Measurements from ENCODE around the gene DUSP11. TPM values are rescaled to one million over a fixed set of nuclear protein-coding genes. Genes with fewer than 3 reads are reported as not detected.

DUSP11 gene
- 40.6 TPM for total RNA-seq

GRCh38 chr2:73779467-73780236 is at the start of gene DUSP11:
Gene DUSP11, minus strand, starts transcription at chr2:73780103. Its CDS starts 129 bp downstream, at chr2:73779974.

GRCh38 chr2:73828818-73829570 is 49.1 kb upstream of the DUSP11 start, which contains the start of gene STAMBP:
Gene STAMBP, plus strand, starts transcription at chr2:73828961. Its CDS starts 1,896 bp downstream, at chr2:73830857.

DNA sequence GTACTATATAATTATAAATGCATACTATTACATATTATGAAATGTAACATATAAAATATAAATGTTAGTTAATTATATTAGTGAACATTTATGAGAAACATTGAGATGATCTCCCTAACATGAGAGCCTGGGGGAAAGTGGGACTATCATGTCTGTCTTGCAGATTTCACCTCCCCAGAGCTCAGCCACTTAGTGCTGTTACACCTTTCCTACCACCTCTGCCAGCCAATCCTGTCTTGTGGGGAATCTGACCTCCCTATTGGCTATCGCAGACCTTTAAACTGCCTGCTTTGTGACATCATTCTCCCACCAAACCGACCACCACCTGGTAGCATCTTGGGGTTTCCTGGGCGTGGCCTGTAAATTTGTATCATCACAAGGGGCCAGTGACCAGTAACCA is 4.0 kb upstream of the DUSP11 start, which contains the start of gene C2orf78:
TSS of gene C2orf78 (plus strand) at position 301 of the 400 bp plus-strand sequence. CDS start 127 bp downstream, outside the sequence.

GRCh38 chr2:73736855-73737779 is 42.8 kb downstream of the DUSP11 start, which contains the start of gene TPRKB:
Gene TPRKB, minus strand, starts transcription at chr2:73737345. Its CDS starts 2,776 bp downstream, at chr2:73734569.

Other genes with a start within 250 kb of the DUSP11 start
- gene NAT8, start 137.7 kb downstream of the DUSP11 start, total RNA-seq, result 12.0 TPM
- 23.7 TPM for gene TPRKB, start 42.8 kb downstream of the DUSP11 start, total RNA-seq
- gene C2orf78, start 4.1 kb upstream of the DUSP11 start, total RNA-seq, result not detected
- gene STAMBP, start 48.9 kb upstream of the DUSP11 start, total RNA-seq, result 20.3 TPM
- 2.6 TPM for gene ACTG2, start 112.9 kb upstream of the DUSP11 start, total RNA-seq
- 36.0 TPM for gene DGUOK, start 146.8 kb upstream of the DUSP11 start, total RNA-seq
- gene TET3, start 204.8 kb upstream of the DUSP11 start, total RNA-seq, result 16.8 TPM

Measured in metanephros (tissue), 1 donor.